HepG2 (cell line): ENCODE results near the gene CBFA2T2. TPM values are rescaled to one million over a fixed set of nuclear protein-coding genes. Genes with fewer than 3 reads are reported as not detected.

Experiments
- CBX2 ChIP-seq, 2 experiments: fragments of 200-600 bp in 1 of 2; sonication (generic); formaldehyde crosslinking in 1 of 2; IDR thresholded peaks; 2 replicates each; pipeline versions ENCODE4 v1.7.0 to v1.8.1; 2018 to 2022; ENCODE audit warnings: low read depth in 2 of 2, low read length in 1 of 2, mild to moderate bottlenecking in 1 of 2, missing genetic modification reagents in 1 of 2
- EEA1 ChIP-seq: sonication (generic); formaldehyde crosslinking; IDR thresholded peaks from 2 replicates; pipeline ENCODE4 v1.5.1; 2020; ENCODE audit warnings: mild to moderate bottlenecking, missing genetic modification reagents, borderline replicate concordance
- GTF2F1 ChIP-seq: fragments of 150-350 bp; IDR thresholded peaks from 2 replicates; pipeline ENCODE4 v1.6.1; 2014; ENCODE audit warnings: low read length
- POLR2AphosphoS5 ChIP-seq: IDR thresholded peaks from 2 replicates; pipeline ENCODE4 v1.6.1; 2012; ENCODE audit warnings: low read depth, low read length
- RAD51 ChIP-seq: fragments of 450-650 bp; IDR thresholded peaks from 2 replicates; pipeline ENCODE4 v1.6.1; 2016; ENCODE audit warnings: borderline replicate concordance
- RARG ChIP-seq: sonication (generic); formaldehyde crosslinking; IDR thresholded peaks from 2 replicates; pipeline ENCODE4 v1.4.0; 2020; ENCODE audit warnings: low read depth, mild to moderate bottlenecking, missing genetic modification reagents
- TBL1XR1 ChIP-seq: fragments of 150-350 bp; IDR thresholded peaks from 2 replicates; pipeline ENCODE4 v1.6.1; 2014; ENCODE audit warnings: borderline replicate concordance, low read length; ENCODE audit not compliant: partially characterized antibody
- ZFP82 ChIP-seq: sonication (generic); formaldehyde crosslinking; IDR thresholded peaks from 2 replicates; pipeline ENCODE4 v1.5.1; 2020; ENCODE audit warnings: mild to moderate bottlenecking, missing genetic modification reagents, borderline replicate concordance
- ZNF317 ChIP-seq: sonication (generic); formaldehyde crosslinking; IDR thresholded peaks from 2 replicates; pipeline ENCODE4 v1.5.0; 2020; ENCODE audit warnings: mild to moderate bottlenecking, missing genetic modification reagents
- ZNF337 ChIP-seq: sonication (generic); formaldehyde crosslinking; IDR thresholded peaks from 2 replicates; pipeline ENCODE4 v1.5.1; 2020; ENCODE audit warnings: missing genetic modification reagents, low read depth, mild to moderate bottlenecking, borderline replicate concordance
- ZNF816 ChIP-seq: sonication (generic); formaldehyde crosslinking; IDR thresholded peaks from 2 replicates; pipeline ENCODE4 v1.8.0; 2022; ENCODE audit warnings: missing genetic modification reagents, mild to moderate bottlenecking, borderline replicate concordance
- polyA plus RNA-seq, 8 experiments: library from polyadenylated mRNA; depleted of rRNA in 3 of 8; stranded (reverse) in 7 of 8; unstranded in 1 of 8; fragments of >200 nt; fragmentation: Illumina TruSeq in 4 of 8; extraction: Trizol in 4 of 8; gene quantifications; 2 replicates each; pipeline versions ENCODE4 v1.2.1 to v1.2.3, GENCODE V29; 2011 to 2016; ENCODE audit warnings: low read depth in 4 of 8, missing spikeins in 1 of 8, mixed read lengths in 1 of 8; ENCODE audit not compliant: insufficient read depth in 1 of 8
- total RNA-seq, 5 experiments: library from RNA; depleted of rRNA; stranded (reverse); fragments of >200 nt; fragmentation: Illumina TruSeq; extraction: Trizol; gene quantifications; 2 replicates each; pipeline ENCODE4 v1.2.3, GENCODE V29; 2016; ENCODE audit warnings: low read depth in 1 of 5
- TF ChIP-seq, protein P1 (sequence below): sonication (generic); formaldehyde crosslinking; IDR thresholded peaks from 2 replicates; pipeline ENCODE4 v1.4.0; 2020; ENCODE audit warnings: missing genetic modification reagents
- TF ChIP-seq, protein P2 (sequence below): sonication (generic); formaldehyde crosslinking; IDR thresholded peaks from 2 replicates; pipeline ENCODE4 v1.8.1; 2023; ENCODE audit warnings: mild to moderate bottlenecking, moderate library complexity, missing genetic modification reagents
- TF ChIP-seq, protein P3 (sequence below): sonication (generic); formaldehyde crosslinking; IDR thresholded peaks from 2 replicates; pipeline ENCODE4 v1.5.0; 2020; ENCODE audit warnings: missing genetic modification reagents
- TF ChIP-seq, protein P4 (sequence below): sonication (generic); formaldehyde crosslinking; IDR thresholded peaks from 2 replicates; pipeline ENCODE4 v1.4.0; 2020; ENCODE audit warnings: missing genetic modification reagents, borderline replicate concordance
- TF ChIP-seq, protein P5 (sequence below): sonication (generic); formaldehyde crosslinking; IDR thresholded peaks from 2 replicates; pipeline ENCODE4 v1.4.0; 2020; ENCODE audit warnings: low read depth, missing genetic modification reagents

CBFA2T2 gene
- total and polyA plus RNA-seq, 2 of the 13 experiments (the other 11 are each of a cell fraction or from before 2014, with no cell fraction given) = 6.3 to 21.2 TPM

DNA sequence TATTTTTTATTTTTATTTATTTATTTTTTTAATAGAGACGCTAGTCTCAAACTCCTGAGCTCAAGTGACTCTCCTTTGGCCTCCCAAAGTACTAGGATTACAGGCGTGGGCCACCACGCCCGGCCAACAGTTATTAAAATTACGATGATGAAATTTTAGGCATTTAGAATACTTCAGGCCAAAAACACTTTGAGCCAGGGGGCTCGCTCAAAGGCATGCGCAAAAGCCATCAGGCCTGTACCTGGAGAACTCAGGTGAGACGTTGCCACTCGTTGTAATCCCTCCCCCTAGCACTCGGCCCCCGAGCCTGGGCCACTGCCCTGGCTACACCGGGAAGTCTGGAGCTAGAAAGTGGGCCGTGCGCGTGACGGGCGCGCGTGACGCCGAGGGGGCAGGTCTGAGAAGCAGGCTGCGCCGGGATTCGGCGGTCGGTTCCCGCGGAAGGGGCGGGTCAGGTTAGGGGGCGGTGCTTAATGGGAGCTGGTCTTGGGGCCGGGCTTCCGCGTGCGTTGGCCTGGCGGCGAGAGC is 337 bp upstream of the CBFA2T2 start (continued):
- TF ChIP-seq ZFP82 (CRISPR knock-in tag) (peak; percentile 68; the same call in 1 of the 2 replicates), EEA1 (no peak), POLR2AphosphoS5 (peak; percentile 99), ZNF816 (CRISPR knock-in tag) (peak; percentile 54; the same call in 1 of the 2 replicates), GTF2F1 (no peak), CBX2 (IDR thresholded peaks at IDR 0.05; ENCODE audit: low read depth, low read length) (no peak), CBX2 (CRISPR knock-in tag; IDR thresholded peaks at IDR 0.05; ENCODE audit: low read depth) (no peak; the same call in 1 of the 2 replicates), RAD51 (peak; percentile 34; the same call in 1 of the 2 replicates), ZNF317 (peak; percentile 84), ZNF337 (CRISPR knock-in tag) (peak; percentile 74; the same call in 1 of the 2 replicates), RARG (CRISPR knock-in tag) (no peak), TBL1XR1 (no peak)
- TF ChIP-seq, protein P1, sequence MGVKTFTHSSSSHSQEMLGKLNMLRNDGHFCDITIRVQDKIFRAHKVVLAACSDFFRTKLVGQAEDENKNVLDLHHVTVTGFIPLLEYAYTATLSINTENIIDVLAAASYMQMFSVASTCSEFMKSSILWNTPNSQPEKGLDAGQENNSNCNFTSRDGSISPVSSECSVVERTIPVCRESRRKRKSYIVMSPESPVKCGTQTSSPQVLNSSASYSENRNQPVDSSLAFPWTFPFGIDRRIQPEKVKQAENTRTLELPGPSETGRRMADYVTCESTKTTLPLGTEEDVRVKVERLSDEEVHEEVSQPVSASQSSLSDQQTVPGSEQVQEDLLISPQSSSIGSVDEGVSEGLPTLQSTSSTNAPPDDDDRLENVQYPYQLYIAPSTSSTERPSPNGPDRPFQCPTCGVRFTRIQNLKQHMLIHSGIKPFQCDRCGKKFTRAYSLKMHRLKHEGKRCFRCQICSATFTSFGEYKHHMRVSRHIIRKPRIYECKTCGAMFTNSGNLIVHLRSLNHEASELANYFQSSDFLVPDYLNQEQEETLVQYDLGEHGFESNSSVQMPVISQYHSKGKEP (CRISPR knock-in tag) = peak; percentile 93; the same call in 1 of the 2 replicates
- TF ChIP-seq, protein P2, sequence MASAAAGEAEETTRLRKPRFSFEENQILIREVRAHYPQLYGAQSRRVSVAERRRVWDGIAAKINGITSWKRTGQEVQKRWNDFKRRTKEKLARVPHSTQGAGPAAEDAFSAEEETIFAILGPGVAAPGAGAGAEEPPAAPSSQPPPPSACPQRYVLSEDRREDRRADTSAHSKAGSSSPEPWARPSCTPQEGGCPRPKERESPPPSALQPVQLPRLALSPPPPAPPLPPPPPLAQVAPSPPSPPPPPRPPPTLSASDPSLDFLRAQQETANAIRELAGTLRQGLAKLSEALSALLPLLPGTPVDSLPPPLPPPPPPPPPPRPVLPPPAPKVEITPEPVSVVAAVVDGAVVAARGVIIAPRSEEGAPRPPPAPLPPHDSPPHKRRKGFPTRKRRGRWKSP = peak; percentile 82; the same call in 1 of the 2 replicates
- TF ChIP-seq, protein P3, sequence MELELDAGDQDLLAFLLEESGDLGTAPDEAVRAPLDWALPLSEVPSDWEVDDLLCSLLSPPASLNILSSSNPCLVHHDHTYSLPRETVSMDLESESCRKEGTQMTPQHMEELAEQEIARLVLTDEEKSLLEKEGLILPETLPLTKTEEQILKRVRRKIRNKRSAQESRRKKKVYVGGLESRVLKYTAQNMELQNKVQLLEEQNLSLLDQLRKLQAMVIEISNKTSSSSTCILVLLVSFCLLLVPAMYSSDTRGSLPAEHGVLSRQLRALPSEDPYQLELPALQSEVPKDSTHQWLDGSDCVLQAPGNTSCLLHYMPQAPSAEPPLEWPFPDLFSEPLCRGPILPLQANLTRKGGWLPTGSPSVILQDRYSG = peak; percentile 70; the same call in 1 of the 2 replicates
- TF ChIP-seq, protein P4, sequence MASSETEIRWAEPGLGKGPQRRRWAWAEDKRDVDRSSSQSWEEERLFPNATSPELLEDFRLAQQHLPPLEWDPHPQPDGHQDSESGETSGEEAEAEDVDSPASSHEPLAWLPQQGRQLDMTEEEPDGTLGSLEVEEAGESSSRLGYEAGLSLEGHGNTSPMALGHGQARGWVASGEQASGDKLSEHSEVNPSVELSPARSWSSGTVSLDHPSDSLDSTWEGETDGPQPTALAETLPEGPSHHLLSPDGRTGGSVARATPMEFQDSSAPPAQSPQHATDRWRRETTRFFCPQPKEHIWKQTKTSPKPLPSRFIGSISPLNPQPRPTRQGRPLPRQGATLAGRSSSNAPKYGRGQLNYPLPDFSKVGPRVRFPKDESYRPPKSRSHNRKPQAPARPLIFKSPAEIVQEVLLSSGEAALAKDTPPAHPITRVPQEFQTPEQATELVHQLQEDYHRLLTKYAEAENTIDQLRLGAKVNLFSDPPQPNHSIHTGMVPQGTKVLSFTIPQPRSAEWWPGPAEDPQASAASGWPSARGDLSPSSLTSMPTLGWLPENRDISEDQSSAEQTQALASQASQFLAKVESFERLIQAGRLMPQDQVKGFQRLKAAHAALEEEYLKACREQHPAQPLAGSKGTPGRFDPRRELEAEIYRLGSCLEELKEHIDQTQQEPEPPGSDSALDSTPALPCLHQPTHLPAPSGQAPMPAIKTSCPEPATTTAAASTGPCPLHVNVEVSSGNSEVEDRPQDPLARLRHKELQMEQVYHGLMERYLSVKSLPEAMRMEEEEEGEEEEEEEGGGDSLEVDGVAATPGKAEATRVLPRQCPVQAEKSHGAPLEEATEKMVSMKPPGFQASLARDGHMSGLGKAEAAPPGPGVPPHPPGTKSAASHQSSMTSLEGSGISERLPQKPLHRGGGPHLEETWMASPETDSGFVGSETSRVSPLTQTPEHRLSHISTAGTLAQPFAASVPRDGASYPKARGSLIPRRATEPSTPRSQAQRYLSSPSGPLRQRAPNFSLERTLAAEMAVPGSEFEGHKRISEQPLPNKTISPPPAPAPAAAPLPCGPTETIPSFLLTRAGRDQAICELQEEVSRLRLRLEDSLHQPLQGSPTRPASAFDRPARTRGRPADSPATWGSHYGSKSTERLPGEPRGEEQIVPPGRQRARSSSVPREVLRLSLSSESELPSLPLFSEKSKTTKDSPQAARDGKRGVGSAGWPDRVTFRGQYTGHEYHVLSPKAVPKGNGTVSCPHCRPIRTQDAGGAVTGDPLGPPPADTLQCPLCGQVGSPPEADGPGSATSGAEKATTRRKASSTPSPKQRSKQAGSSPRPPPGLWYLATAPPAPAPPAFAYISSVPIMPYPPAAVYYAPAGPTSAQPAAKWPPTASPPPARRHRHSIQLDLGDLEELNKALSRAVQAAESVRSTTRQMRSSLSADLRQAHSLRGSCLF = peak; percentile 48; the same call in 1 of the 2 replicates
- TF ChIP-seq, protein P5, sequence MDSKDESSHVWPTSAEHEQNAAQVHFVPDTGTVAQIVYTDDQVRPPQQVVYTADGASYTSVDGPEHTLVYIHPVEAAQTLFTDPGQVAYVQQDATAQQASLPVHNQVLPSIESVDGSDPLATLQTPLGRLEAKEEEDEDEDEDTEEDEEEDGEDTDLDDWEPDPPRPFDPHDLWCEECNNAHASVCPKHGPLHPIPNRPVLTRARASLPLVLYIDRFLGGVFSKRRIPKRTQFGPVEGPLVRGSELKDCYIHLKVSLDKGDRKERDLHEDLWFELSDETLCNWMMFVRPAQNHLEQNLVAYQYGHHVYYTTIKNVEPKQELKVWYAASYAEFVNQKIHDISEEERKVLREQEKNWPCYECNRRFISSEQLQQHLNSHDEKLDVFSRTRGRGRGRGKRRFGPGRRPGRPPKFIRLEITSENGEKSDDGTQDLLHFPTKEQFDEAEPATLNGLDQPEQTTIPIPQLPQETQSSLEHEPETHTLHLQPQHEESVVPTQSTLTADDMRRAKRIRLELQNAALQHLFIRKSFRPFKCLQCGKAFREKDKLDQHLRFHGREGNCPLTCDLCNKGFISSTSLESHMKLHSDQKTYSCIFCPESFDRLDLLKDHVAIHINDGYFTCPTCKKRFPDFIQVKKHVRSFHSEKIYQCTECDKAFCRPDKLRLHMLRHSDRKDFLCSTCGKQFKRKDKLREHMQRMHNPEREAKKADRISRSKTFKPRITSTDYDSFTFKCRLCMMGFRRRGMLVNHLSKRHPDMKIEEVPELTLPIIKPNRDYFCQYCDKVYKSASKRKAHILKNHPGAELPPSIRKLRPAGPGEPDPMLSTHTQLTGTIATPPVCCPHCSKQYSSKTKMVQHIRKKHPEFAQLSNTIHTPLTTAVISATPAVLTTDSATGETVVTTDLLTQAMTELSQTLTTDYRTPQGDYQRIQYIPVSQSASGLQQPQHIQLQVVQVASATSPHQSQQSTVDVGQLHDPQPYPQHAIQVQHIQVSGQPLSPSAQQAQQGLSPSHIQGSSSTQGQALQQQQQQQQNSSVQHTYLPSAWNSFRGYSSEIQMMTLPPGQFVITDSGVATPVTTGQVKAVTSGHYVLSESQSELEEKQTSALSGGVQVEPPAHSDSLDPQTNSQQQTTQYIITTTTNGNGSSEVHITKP (CRISPR knock-in tag) = peak; percentile 81; the same call in 1 of the 2 replicates
